ENCODE data around the gene SIGLEC15.
A peak's percentile ranks its signal among the peaks of the same experiment; 100 is the strongest.
"Not testable (repeated sequence)": the region's sequence is repeated elsewhere in the genome, so short reads cannot be mapped to it uniquely, and the experiment has no call there.

The SIGLEC15 gene

DNA sequence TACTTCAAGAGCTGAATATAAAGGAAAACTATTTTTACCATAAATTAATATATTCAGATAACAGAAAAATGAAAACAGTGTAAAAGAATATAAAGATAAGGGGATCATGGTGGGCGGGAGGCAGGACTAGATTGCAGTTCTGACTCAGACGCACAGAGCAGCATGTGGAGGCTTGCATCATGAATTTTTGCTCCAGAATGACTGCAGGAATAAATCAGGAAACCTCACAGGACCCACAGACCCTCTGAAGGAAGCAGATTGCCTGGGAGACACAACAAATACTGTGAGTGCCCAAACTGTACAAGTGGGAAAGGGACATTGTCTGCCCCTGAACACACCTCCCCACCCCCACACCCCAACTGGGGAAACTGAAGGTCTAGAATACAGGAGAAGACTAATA is 19.2 kb upstream of the SIGLEC15 start:
- Histone ChIP-seq H3K4me3 (ENCODE audit: low read depth, low read length) (no peak overlapping the region), H3K27me3 (no peaks in the 10 kb centered on the region), H3K4me1 (no peaks in the 10 kb centered on the region), H3K9me3 (no peaks in the 10 kb centered on the region), H3K36me3 (no peaks in the 10 kb centered on the region)
- TF ChIP-seq, protein P1, sequence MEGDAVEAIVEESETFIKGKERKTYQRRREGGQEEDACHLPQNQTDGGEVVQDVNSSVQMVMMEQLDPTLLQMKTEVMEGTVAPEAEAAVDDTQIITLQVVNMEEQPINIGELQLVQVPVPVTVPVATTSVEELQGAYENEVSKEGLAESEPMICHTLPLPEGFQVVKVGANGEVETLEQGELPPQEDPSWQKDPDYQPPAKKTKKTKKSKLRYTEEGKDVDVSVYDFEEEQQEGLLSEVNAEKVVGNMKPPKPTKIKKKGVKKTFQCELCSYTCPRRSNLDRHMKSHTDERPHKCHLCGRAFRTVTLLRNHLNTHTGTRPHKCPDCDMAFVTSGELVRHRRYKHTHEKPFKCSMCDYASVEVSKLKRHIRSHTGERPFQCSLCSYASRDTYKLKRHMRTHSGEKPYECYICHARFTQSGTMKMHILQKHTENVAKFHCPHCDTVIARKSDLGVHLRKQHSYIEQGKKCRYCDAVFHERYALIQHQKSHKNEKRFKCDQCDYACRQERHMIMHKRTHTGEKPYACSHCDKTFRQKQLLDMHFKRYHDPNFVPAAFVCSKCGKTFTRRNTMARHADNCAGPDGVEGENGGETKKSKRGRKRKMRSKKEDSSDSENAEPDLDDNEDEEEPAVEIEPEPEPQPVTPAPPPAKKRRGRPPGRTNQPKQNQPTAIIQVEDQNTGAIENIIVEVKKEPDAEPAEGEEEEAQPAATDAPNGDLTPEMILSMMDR (IDR thresholded peaks at IDR 0.05; ENCODE audit: low read depth, low read length) = no peak
- no peak for DNase-seq

DNA sequence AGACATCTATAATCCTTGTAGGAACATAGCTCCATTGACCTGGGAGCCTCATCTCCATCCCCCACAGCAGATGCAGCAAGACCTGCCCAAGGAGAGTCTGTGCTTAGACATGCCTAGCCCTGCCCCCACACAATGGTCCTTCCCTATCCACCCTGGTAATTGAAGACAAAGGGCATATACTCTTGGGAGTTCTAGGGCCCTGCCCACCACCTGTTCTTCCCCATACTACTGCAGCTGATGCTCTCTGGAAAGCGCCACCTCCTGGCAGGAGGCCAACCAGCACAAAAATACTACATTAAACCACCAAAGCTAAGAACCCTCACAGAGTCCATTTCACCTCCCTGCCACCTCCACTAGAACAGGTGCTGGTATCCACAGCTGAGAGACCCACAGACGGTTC is 18.3 kb upstream of the SIGLEC15 start:
- not testable (repeated sequence) for H3K4me3 ChIP-seq (ENCODE audit: low read depth, low read length); H3K36me3 ChIP-seq; H3K4me1 ChIP-seq; H3K27me3 ChIP-seq; H3K9me3 ChIP-seq
- DNase-seq = peak; percentile 17
- TF ChIP-seq, protein P1 (IDR thresholded peaks at IDR 0.05; ENCODE audit: low read depth, low read length) = peak; percentile 29

DNA sequence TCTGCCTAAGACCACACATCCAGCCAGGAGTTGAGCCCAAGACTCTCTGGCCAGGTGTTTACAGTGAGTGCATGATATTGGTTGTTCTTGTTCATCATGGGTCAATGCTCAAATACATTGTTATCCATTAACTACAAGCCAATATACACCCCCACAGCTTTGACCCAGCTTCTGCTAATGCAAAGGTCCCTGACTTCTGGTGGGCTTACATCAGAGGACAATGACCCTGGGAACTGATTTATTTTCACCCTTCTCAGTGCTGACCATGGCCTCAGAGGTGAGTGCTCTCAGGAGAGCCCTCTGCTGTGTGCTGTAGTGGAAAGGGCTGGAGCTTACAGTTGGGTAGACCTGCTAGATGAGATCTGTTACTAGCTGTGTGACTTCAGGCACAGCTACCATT is 10.7 kb upstream of the SIGLEC15 start:
- not testable (repeated sequence) for H3K4me1 ChIP-seq; H3K9me3 ChIP-seq; H3K36me3 ChIP-seq; DNase-seq; H3K4me3 ChIP-seq (ENCODE audit: low read depth, low read length); H3K27me3 ChIP-seq

DNA sequence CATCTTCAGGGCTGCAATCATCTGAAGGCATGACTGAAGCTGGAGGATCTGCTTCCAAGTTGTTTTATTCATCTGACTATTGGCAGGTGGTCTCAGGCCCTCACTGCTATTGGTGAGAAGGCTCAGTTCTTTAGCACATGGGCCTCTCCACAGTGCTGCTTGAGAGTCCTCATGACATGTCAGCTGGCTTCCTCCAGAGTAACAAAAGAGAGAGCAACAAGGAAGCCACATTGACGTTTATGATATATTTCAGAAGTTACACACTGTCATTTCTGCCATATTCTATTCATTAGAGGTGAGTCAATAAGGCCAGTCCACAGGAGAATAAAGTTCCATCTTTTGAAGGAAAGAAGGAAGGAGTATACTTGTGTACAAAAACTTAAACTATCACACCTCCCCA is 7.9 kb upstream of the SIGLEC15 start:
- Histone ChIP-seq H3K9me3 (no peaks in the 10 kb centered on the region), H3K4me1 (no peaks in the 10 kb centered on the region), H3K4me3 (ENCODE audit: low read depth, low read length) (no peak overlapping the region), H3K27me3 (0 out of 2 replicates have a peak, but pooled peaks cover 3% of the 10 kb centered on the region), H3K36me3 (no peaks in the 10 kb centered on the region)
- TF ChIP-seq, protein P1 (IDR thresholded peaks at IDR 0.05; ENCODE audit: low read depth, low read length) = no peak
- DNase-seq = no peak

DNA sequence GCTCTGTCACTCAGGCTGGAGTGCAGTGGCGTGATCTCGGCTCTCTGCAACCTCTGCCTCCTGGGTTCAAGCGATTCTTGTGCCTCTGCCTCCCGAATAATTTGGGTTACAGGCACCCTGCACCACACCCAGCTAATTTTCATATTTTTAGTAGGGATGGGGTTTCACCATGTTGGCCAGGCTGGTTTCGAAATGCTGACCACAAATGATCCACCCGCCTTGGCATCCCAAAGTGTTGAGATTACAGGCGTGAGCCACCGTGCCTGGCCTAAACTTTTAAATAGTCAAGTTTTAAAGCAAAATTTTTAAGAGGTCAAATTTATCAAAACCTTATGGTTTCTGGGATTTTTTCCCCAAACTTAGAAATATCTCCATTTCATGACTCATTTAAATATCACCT is 6.7 kb upstream of the SIGLEC15 start:
- H3K27me3 ChIP-seq; H3K4me1 ChIP-seq; H3K36me3 ChIP-seq; H3K9me3 ChIP-seq; DNase-seq; H3K4me3 ChIP-seq (ENCODE audit: low read depth, low read length): not testable (repeated sequence)

DNA sequence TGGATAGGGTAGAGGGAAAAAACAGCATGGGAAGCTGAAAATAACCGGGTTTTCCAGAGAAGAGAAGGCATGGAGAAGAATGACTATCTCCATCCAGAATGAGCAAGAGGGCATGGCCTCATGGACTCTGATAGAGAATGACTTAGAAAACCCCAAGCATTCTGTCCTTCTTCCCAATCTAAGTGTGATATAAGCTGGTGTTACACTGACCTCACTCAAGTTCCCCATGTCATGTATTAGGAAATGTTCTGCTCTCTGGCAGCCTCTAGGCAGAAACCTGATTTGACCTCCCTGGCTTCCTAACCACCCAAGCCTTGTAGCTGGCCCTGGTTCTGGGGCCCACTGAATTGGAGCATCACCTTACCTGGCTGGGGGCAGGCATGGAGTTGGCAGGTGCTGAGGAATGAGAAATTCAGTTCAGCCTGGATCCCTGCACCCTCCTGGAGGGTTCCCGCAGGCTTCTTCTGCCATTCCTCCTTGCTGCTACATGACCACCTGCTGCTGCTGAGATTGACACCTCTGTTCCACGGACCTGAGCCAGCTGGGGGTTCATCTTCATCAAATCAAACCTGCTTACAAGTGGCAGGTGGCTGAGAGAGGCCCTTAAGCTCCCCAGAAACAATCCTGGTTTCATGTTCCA is 5.2 kb upstream of the SIGLEC15 start:
- no peaks in the 10 kb centered on the region for H3K4me1 ChIP-seq
- DNase-seq = no peak
- TF ChIP-seq, protein P1 (IDR thresholded peaks at IDR 0.05; ENCODE audit: low read depth, low read length) = no peak
- 0 out of 2 replicates have a peak, but pooled peaks cover 3% of the 10 kb centered on the region for H3K27me3 ChIP-seq
- H3K9me3 ChIP-seq = no peaks in the 10 kb centered on the region
- H3K4me3 ChIP-seq (ENCODE audit: low read depth, low read length) = no peak overlapping the region
- H3K36me3 ChIP-seq = no peaks in the 10 kb centered on the region

DNA sequence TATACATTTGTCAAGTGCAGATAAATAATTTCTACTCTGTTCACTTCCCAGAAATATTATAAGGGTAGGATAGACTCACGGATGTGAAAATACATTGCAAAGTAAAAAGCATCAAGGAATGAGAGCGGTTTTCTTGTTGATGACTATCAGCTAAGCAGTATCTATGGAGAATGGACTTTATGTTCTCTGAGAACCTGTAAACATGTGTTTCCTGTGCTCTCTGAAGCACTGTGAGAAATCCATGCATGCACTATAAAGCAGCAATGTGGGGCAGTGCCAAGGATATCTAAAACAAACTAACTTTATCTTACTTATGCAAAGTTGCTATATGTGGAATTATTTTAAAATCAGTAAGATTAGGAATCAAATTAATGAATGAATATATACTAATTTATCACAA is 4.4 kb upstream of the SIGLEC15 start:
- Histone ChIP-seq H3K4me1 (no peaks in the 10 kb centered on the region), H3K9me3 (no peaks in the 10 kb centered on the region), H3K27me3 (0 out of 2 replicates have a peak, but pooled peaks cover 3% of the 10 kb centered on the region), H3K36me3 (no peaks in the 10 kb centered on the region), H3K4me3 (ENCODE audit: low read depth, low read length) (no peak overlapping the region)
- no peak for DNase-seq
- TF ChIP-seq, protein P1 (IDR thresholded peaks at IDR 0.05; ENCODE audit: low read depth, low read length) = no peak

Measured in BE2C (cell line).